Transverse colon (tissue), 4 donors: ENCODE measurements around the gene SPG11. TPM values are rescaled to one million over a fixed set of nuclear protein-coding genes. Genes with fewer than 3 reads are reported as not detected.

Source experiments
- DNase-seq: peaks from one replicate; pipeline ENCODE4 v3.0.0-alpha.2; 2019
- H3K27ac ChIP-seq, 4 donors: fragments of 200-600 bp; sonication (generic); 2 replicates each; pipeline ENCODE4 v1.5.1; 2016 to 2018; ENCODE audit warnings: inconsistent platforms in 4 of 4
- H3K27me3 ChIP-seq: fragments of 200-600 bp; sonication (generic); 2 replicates; pipeline ENCODE4 v1.5.1; 2017; ENCODE audit warnings: inconsistent platforms
- H3K36me3 ChIP-seq, 4 donors: fragments of 200-600 bp; sonication (generic); 2 replicates each; pipeline ENCODE4 v1.5.1; 2017 to 2019; ENCODE audit warnings: inconsistent platforms in 4 of 4
- H3K4me1 ChIP-seq, 4 donors: fragments of 200-600 bp; sonication (generic); 2 replicates each; pipeline ENCODE4 v1.5.1; 2017 to 2020; ENCODE audit warnings: inconsistent platforms in 4 of 4
- H3K4me3 ChIP-seq, 4 donors: fragments of 200-600 bp; sonication (generic); 1 replicate in 1 of 4; 2 replicates in 3 of 4; pipeline versions ENCODE4 v1.5.1 to v1.6.1; 2017 to 2019; ENCODE audit warnings: inconsistent platforms in 4 of 4
- H3K9me3 ChIP-seq, 2 donors: fragments of 200-600 bp; sonication (generic); 2 replicates each; pipeline ENCODE4 v1.5.1; 2017 to 2019; ENCODE audit warnings: inconsistent platforms in 2 of 2
- EP300 ChIP-seq: sonication (generic); formaldehyde crosslinking; IDR thresholded peaks from one replicate; pipeline ENCODE4 v1.6.1; 2017; ENCODE audit warnings: antibody characterized with exemption, low read depth
- POLR2A ChIP-seq: fragments of 450-650 bp; IDR thresholded peaks from one replicate; pipeline ENCODE4 v1.6.1; 2016; ENCODE audit warnings: antibody characterized with exemption, mild to moderate bottlenecking, moderate library complexity
- POLR2AphosphoS5 ChIP-seq, 3 donors: sonication (generic); formaldehyde crosslinking; IDR thresholded peaks; one replicate each; pipeline ENCODE4 v1.6.1; 2016; ENCODE audit warnings: antibody characterized with exemption in 3 of 3
- WGBS, 2 donors: methylation state at CpG; one replicate each; pipeline ENCODE4 v1.1.5; 2018; ENCODE audit warnings: low coverage in 1 of 2; 5-methylcytosine and 5-hydroxymethylcytosine counted together
- in situ Hi-C, 4 donors: fragments of 200-750 bp; cut with MboI; loops; one replicate each; pipeline versions ENCODE4 v1.15.0 to v1.15.1; 2017; ENCODE audit warnings: low sequenced_read_pairs in 3 of 4, low pct_ligation_motif_present in 1 of 4, low pct_unique_long_range_greater_than_20kb in 1 of 4
- intact Hi-C: fragments of 100-400 bp; cut with DNase I; formaldehyde crosslinking; loops from one replicate; pipeline ENCODE4 v1.15.1; 2023; ENCODE audit warnings: low total_unique reads
- total RNA-seq, 4 donors: library from RNA; depleted of rRNA; stranded (reverse); fragments of >200 nt; gene quantifications; one replicate each; pipeline ENCODE4 v1.1.0, GENCODE V29; 2016
- TF ChIP-seq, protein P1 (sequence below), 5 experiments: fragments of 200-600 bp in 3 of 5; fragments of 450-650 bp in 2 of 5; sonication (generic) in 3 of 5; IDR thresholded peaks; 1 replicate in 2 of 5; 2 replicates in 3 of 5; pipeline ENCODE4 v1.5.1; 2016 to 2017; ENCODE audit warnings: antibody characterized with exemption in 5 of 5, inconsistent platforms in 3 of 5, mild to moderate bottlenecking in 2 of 5, moderate library complexity in 1 of 5

Gene SPG11
- total RNA-seq, 4 donors from 2014 or later, result 79.7 to 149 (median 103) TPM

DNA sequence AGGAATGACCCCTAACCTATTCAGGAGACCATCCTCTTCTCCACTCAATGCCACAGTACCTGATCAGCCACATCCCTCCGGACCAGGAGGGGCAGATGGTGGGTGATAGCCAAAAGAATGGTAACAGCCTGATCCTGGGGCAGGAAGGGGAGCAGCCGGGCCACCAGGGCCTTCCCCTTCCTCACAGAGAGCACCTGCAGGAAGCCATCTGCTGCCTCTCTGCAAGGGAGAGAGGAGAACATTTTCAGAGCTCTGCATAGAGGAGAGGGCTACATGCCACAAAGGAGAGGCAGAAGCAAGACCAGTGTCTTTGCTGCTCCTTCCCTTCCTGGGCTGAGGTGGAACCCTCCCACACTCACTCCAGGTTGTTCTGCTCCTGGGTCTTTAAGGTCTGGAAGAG is 5.5 kb upstream of the SPG11 start:
- no peaks in the 10 kb centered on the region for H3K27me3 ChIP-seq
- no peaks in the 10 kb centered on the region for H3K9me3 ChIP-seq
- WGBS, 2 donors, result 43 to 57% methylated on average over 1 to 2 of the region's 2 CpGs
- no peak overlapping the region for H3K27ac ChIP-seq
- DNase-seq, result no peak
- TF ChIP-seq POLR2AphosphoS5 (IDR thresholded peaks at IDR 0.05) (no peak), EP300 (no peak)
- TF ChIP-seq, protein P1, sequence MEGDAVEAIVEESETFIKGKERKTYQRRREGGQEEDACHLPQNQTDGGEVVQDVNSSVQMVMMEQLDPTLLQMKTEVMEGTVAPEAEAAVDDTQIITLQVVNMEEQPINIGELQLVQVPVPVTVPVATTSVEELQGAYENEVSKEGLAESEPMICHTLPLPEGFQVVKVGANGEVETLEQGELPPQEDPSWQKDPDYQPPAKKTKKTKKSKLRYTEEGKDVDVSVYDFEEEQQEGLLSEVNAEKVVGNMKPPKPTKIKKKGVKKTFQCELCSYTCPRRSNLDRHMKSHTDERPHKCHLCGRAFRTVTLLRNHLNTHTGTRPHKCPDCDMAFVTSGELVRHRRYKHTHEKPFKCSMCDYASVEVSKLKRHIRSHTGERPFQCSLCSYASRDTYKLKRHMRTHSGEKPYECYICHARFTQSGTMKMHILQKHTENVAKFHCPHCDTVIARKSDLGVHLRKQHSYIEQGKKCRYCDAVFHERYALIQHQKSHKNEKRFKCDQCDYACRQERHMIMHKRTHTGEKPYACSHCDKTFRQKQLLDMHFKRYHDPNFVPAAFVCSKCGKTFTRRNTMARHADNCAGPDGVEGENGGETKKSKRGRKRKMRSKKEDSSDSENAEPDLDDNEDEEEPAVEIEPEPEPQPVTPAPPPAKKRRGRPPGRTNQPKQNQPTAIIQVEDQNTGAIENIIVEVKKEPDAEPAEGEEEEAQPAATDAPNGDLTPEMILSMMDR (IDR thresholded peaks at IDR 0.05), result no peak
- no peak overlapping the region for H3K4me3 ChIP-seq
- H3K36me3 ChIP-seq, result no peaks in the 10 kb centered on the region
- H3K4me1 ChIP-seq, result peaks cover 1 to 5% (median 4%) of the 10 kb centered on the region in 4 donors
- in situ Hi-C loops (loop anchor here in 3 of 4 donors (10.0 kb wide), 1 partner anchor 66 kb away; the partner anchor contains the start of gene TRIM69 (in 3 of the 3)), intact Hi-C loops (no loop called here)

DNA sequence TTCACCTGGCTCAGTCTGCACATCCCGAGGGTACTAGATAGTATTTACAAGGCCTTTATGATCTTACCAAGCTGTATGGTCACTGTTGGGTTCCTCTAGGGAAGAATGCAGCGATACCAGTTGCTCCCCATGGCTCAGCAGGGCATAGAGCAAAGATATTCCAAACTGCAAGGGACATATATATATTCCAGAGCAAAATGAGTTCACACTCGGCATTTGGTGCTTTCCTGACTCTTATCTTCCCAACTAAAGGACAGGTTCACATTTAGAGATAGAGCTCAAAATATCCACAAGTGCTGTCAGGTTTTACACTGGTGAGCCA is 3.5 kb upstream of the SPG11 start:
- intact Hi-C loops, result no loop called here
- DNase-seq, result no peak
- H3K4me3 ChIP-seq, result no peak overlapping the region
- H3K36me3 ChIP-seq, result no peaks in the 10 kb centered on the region
- no peaks in the 10 kb centered on the region for H3K9me3 ChIP-seq
- peak overlapping the region in 2 of 4 donors; percentile 14 to 49 for H3K27ac ChIP-seq
- H3K27me3 ChIP-seq, result no peaks in the 10 kb centered on the region
- TF ChIP-seq EP300 (no peak), POLR2A (no peak), POLR2AphosphoS5 (IDR thresholded peaks at IDR 0.05) (no peak)
- TF ChIP-seq, protein P1 (IDR thresholded peaks at IDR 0.05), result no peak
- 61 to 92% methylated on average over 2 to 3 of the region's 3 CpGs for WGBS, 2 donors
- in situ Hi-C loops, result loop anchor here in 3 of 4 donors (10.0 kb wide), 1 partner anchor 68 kb away; the partner anchor contains the start of gene TRIM69 (in 3 of the 3)
- peaks cover 8 to 16% (median 10%) of the 10 kb centered on the region in 4 donors for H3K4me1 ChIP-seq

DNA sequence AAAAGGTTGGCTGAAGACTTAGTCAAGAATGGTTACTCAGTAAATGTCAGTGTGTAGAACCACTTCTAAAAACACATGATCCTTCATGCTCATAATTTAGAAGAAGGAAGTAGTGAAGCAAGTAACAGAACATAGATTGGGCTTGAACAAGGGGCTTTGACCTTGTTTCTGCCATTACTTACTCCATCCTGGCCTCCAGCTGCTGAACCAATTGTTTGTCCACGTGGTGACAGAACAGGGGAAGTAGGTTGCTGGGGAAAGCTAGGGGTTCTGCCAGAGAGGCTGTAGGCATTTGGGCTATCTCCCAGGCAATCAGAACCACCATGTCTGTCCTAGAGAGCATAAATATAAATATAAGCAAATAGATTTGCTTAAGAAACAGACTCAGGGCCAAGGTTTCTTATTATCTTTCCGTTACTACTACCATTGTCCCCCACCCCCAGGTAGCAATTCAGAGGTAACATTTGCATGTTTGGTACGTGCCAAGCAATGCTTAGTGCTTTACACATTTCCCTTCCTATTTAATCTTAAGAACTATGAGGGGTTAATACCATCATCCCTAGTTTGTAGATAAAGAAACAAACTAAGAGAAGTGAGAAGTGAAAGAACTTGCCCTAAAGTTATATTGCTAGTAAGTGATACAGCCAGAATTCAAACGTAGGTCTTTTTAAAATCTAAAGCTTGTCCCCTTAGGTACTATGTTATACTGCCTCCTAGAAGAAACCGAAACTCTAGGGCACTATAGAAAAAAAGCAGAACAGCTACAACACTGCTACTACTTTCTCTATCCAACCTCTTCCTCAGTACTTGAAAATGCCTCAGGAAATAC is 3.0 kb upstream of the SPG11 start:
- no peak for TF ChIP-seq POLR2AphosphoS5 (IDR thresholded peaks at IDR 0.05)
- no peak for TF ChIP-seq EP300
- TF ChIP-seq POLR2A, result no peak
- TF ChIP-seq, protein P1 (IDR thresholded peaks at IDR 0.05), result no peak
- Histone ChIP-seq H3K4me1 (peaks cover 14 to 21% (median 16%) of the 10 kb centered on the region in 4 donors), H3K9me3 (no peaks in the 10 kb centered on the region), H3K27ac (peak overlapping the region in 2 of 4 donors; percentile 14 to 49), H3K4me3 (no peak overlapping the region), H3K27me3 (no peaks in the 10 kb centered on the region), H3K36me3 (no peaks in the 10 kb centered on the region)
- 48 to 49% methylated on average over 3 to 5 of the region's 5 CpGs for WGBS, 2 donors
- in situ Hi-C loops, result loop anchor here in 3 of 4 donors (10.0 kb wide), 1 partner anchor 68 kb away; the partner anchor contains the start of gene TRIM69 (in 3 of the 3)
- intact Hi-C loops, result no loop called here
- DNase-seq, result no peak

DNA sequence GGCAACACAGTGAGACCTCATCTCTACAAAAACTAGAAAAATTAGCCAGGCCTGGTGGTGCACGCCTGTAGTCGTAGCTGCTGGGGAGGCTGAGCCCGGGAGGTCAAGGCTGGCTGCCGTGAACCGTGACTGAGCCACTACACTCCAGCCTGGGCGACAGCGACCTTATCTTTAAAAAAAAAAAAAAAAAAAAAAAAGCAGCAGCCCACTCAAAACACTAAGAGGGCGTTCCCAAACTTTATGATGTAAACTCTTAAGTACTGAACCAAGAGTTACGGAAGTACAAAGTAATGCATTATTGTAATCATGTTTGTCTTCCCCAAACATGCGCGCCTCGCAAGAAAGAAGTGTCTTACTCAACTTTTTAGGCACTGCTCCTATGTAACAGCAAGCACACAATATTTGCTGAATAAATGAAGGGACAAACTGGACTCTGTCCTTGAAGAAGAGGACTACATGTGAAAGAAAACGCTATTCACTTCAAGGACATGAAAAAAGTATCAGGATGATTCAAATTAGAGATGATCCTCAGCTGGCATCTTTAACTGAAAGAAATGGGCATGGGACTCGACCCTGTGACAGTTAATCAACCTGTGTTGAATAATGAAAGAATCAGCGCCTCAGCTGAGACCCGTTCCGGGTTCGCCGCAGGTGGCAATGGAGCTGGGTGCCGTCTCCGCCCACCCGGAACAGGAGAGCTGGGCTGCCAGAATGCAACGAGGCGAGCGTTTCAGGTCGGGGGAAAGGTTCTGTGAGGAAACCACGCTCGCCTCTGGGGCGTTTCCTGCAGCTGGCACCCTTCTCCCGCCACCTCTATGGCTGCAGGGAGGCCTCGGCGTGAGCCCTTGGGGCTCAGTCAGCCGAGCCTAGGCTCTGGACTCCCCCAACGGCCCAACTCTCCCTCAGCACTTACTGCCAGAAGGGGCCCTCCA is 718 bp downstream of the SPG11 start:
- 0 to 9% methylated on average over 7 to 28 of the region's 34 CpGs for WGBS, 2 donors
- Histone ChIP-seq H3K27ac (peak overlapping the region; percentile 98 to 100 (median 99)), H3K36me3 (peaks cover 0 to 23% (median 11%) of the 10 kb centered on the region in 4 donors), H3K4me3 (peak overlapping the region; percentile 90 to 97 (median 93)), H3K4me1 (peaks cover 19 to 28% (median 21%) of the 10 kb centered on the region in 4 donors), H3K9me3 (no peaks in the 10 kb centered on the region), H3K27me3 (no peaks in the 10 kb centered on the region)
- intact Hi-C loops (loop anchor here (1.0 kb wide), 1 partner anchor 76 kb away; no protein-coding TSS in a partner anchor), in situ Hi-C loops (loop anchor here (5.0 to 10.0 kb wide), 2 partner anchors 72 to 75 kb away; partner anchors contain the start of gene TRIM69 (in 4 of the 4))
- DNase-seq, result peak; percentile 87
- TF ChIP-seq POLR2A, result no peak
- no peak for TF ChIP-seq POLR2AphosphoS5 (IDR thresholded peaks at IDR 0.05)
- TF ChIP-seq, protein P1 (IDR thresholded peaks at IDR 0.05), result no peak
- TF ChIP-seq EP300, result no peak
